22Rv1 (cell line): ENCODE measurements around the gene KRTAP23-1.
A peak's percentile ranks its signal among the peaks of the same experiment; 100 is the strongest.

Source experiments
- H3K27ac ChIP-seq: fragments of 450-650 bp; 2 replicates; pipeline ENCODE4 v1.5.1; 2017
- CTCF ChIP-seq: fragments of 450-650 bp; IDR thresholded peaks from 2 replicates; pipeline ENCODE4 v1.5.1; 2017; ENCODE audit warnings: mild to moderate bottlenecking
- ZFX ChIP-seq: fragments of 450-650 bp; IDR thresholded peaks from 2 replicates; pipeline ENCODE4 v1.6.1; 2017; ENCODE audit warnings: antibody characterized with exemption, borderline replicate concordance

KRTAP23-1 gene

DNA sequence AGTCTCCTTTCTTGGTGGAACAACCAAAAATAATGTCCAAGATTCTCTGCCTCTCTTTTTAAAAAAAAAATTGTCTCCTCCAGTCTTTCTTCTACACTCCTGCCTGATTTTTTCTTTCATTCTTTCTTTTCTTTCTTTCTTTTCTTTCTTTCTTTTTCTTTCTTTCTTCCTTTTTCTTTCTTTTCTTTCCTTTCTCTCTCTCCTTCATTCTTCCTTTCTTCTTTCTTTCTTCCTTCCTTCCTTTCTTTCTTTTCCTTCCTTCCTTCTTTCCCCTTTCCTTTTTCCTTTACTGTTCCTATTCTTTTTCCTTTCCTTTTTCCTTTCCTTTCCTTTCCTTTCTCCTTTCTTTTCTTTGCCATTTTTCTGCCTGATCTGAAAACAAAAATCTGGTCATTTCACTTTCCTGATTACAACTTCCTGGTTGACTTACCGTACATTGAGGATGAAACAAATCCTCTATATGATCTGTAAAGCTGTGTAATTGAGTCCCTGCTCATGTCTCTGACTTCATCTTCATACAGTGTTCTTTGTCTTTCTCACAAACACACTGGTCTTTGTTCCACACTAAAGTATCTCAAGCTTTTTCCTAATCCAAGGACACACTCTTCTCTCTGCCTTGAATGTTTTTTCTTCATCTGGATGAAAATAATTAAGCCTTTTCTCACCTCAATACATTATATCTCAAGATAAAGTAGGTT is 6.1 kb upstream of the KRTAP23-1 start:
- H3K27ac ChIP-seq, result no peak overlapping the region
- TF ChIP-seq CTCF (no peak), ZFX (no peak)

- H3K27ac ChIP-seq, result no peak overlapping the region
- TF ChIP-seq ZFX, result no peak
- no peak for TF ChIP-seq CTCF
Measured at GRCh38 chr21:30351534-30351933, 3.1 kb upstream of the KRTAP23-1 start.

GRCh38 chr21:30349572-30349971 is 1.2 kb upstream of the KRTAP23-1 start:
- H3K27ac ChIP-seq, result no peak overlapping the region
- TF ChIP-seq CTCF (no peak), ZFX (no peak)

GRCh38 chr21:30345014-30345413 is 3.4 kb downstream of the KRTAP23-1 start:
- no peak overlapping the region for H3K27ac ChIP-seq
- TF ChIP-seq CTCF (no peak), ZFX (no peak)

GRCh38 chr21:30340714-30341573 is 7.5 kb downstream of the KRTAP23-1 start:
- H3K27ac ChIP-seq, result no peak overlapping the region
- TF ChIP-seq CTCF (peak; percentile 85), ZFX (no peak)

DNA sequence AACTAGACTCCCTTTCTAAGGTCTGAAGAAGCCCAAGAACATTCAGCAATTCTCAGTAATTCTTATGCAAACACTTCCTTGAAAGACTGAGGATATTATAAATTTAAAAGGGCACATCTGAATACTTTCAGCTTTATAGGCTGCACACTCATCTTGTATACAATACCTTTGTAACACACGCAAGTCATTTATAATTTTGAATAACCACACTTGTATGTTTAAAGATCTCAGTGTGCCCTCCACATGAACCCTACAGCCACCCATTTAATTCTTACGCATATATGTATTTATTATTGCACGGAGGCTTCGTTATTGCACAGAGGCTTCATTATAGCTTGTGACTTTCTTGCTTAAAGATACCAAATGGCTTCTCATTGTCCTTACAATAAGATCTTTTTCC is 9.7 kb downstream of the KRTAP23-1 start:
- H3K27ac ChIP-seq, result no peak overlapping the region
- no peak for TF ChIP-seq ZFX

DNA sequence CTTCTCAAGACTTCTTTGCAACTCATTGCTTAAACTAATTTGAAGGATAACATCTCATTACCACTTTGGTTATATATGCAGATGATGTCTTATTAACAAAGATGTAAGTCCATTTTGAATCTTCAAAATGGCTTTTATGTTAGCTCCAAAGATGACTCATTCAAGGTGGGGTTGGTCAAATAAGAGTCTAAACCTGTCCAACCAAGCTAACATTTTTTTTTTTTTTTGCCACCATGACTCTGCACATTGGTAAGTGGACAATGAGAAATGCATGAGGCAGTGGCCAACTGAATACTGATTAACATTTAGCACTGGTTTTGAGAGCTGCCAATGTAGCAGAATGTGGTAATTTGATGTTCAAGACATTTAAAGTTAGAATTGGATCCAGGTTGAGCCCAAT is 10.6 kb downstream of the KRTAP23-1 start:
- no peak overlapping the region for H3K27ac ChIP-seq
- TF ChIP-seq CTCF (no peak), ZFX (no peak)
